GM12878 (cell line): ENCODE results near the gene DISC1. TPM values are rescaled to one million over a fixed set of nuclear protein-coding genes. Genes with fewer than 3 reads are reported as not detected.

ENCODE experiments used
- ATAC-seq: fragments of 200-7000 bp; cut with Tn5 transposase; 3 replicates; pipeline ENCODE4 v1.9.1; 2020; ENCODE audit warnings: mild to moderate bottlenecking, moderate library complexity
- BruUV-seq: library from RNA; stranded (reverse); fragments of 400-500 nt; replicated peaks from 2 replicates; lab custom pipeline; 2021; lab: Mats Ljungman, UMichigan
- CTCF ChIA-PET: fragments of 300-600 bp; sonication (Branson Sonifier 250); formaldehyde crosslinking; extraction: SDS; loops from one replicate; lab custom pipeline; 2021; ENCODE audit warnings: inconsistent platforms; lab: Yijun Ruan, JAX
- POLR2A ChIA-PET: fragments of 350-600 bp; formaldehyde crosslinking; extraction: SDS; loops from one replicate; lab custom pipeline; 2021; ENCODE audit warnings: inconsistent platforms; lab: Charles Lee
- RAD21 ChIA-PET: fragments of 300-600 bp; sonication (Branson Sonifier 250); formaldehyde crosslinking; loops from one replicate; lab custom pipeline; 2023; ENCODE audit warnings: antibody characterized with exemption; ENCODE audit not compliant: unreplicated experiment; lab: Charles Lee
- SMC1A ChIA-PET: fragments of 300-600 bp; sonication (Branson Sonifier 250); formaldehyde crosslinking; loops from one replicate; lab custom pipeline; 2023; ENCODE audit not compliant: unreplicated experiment, uncharacterized antibody; lab: Charles Lee
- DNase-seq: peaks from one replicate; pipeline ENCODE4 v3.0.0-alpha.2; 2011; ENCODE audit warnings: low read depth, low spot score
- FAIRE-seq: peaks from 3 replicates; lab custom pipeline; 2011; peaks lifted over from hg19 to GRCh38; lab: Jason Lieb, UNC
- H2AFZ ChIP-seq: 2 replicates; pipeline ENCODE4 v1.6.0; 2011; ENCODE audit warnings: low read depth, low read length, control low read depth; ENCODE audit not compliant: control insufficient read depth
- H3K27ac ChIP-seq: 2 replicates; pipeline ENCODE4 v1.5.1; 2011; ENCODE audit warnings: control low read depth; ENCODE audit not compliant: control insufficient read depth, insufficient read depth
- H3K27me3 ChIP-seq, 2 experiments: replicated peaks in 1 of 2; 2 replicates each; pipeline versions ENCODE4 v1.6.0 to v1.6.1; 2011; ENCODE audit warnings: low read length in 1 of 2; ENCODE audit not compliant: control insufficient read depth in 2 of 2, insufficient read depth in 2 of 2
- H3K36me3 ChIP-seq, 2 experiments: 2 replicates each; pipeline ENCODE4 v1.5.1; 2011; ENCODE audit warnings: low read length in 1 of 2; ENCODE audit not compliant: control insufficient read depth in 2 of 2, insufficient read depth in 2 of 2
- H3K4me1 ChIP-seq: 2 replicates; pipeline ENCODE4 v1.6.1; 2011; ENCODE audit warnings: mild to moderate bottlenecking, low read length, moderate library complexity, mixed read lengths; ENCODE audit not compliant: control insufficient read depth, insufficient read depth
- H3K4me2 ChIP-seq: 2 replicates; pipeline ENCODE4 v1.6.0; 2011; ENCODE audit warnings: control low read depth; ENCODE audit not compliant: control insufficient read depth, insufficient read depth
- H3K4me3 ChIP-seq: fragments of 200-600 bp; sonication (generic); 2 replicates; pipeline ENCODE4 v1.5.1; 2016
- H3K79me2 ChIP-seq: 2 replicates; pipeline ENCODE4 v1.6.0; 2011; ENCODE audit warnings: low read length; ENCODE audit not compliant: control insufficient read depth, insufficient read depth
- H3K9ac ChIP-seq: 2 replicates; pipeline ENCODE4 v1.8.0; 2011; ENCODE audit warnings: low read length, control low read depth, mixed read lengths; ENCODE audit not compliant: control insufficient read depth, insufficient read depth
- H3K9me3 ChIP-seq: replicated peaks from 3 replicates; pipeline ENCODE4 v1.5.1; 2011; ENCODE audit warnings: mild to moderate bottlenecking, low read length; ENCODE audit not compliant: control insufficient read depth, insufficient read depth
- H4K20me1 ChIP-seq: 2 replicates; pipeline ENCODE4 v1.6.0; 2011; ENCODE audit not compliant: control insufficient read depth, insufficient read depth
- E2F8 ChIP-seq: fragments of 450-650 bp; IDR thresholded peaks from 2 replicates; pipeline ENCODE4 v1.6.1; 2018; ENCODE audit warnings: mild to moderate bottlenecking, low read depth, moderate library complexity; ENCODE audit not compliant: partially characterized antibody
- IKZF1 ChIP-seq: fragments of 450-650 bp; conservative IDR thresholded peaks from 2 replicates; pipeline ENCODE4 v1.6.1; 2017; ENCODE audit warnings: antibody characterized with exemption, mild to moderate bottlenecking
- SMAD1 ChIP-seq: fragments of 450-650 bp; IDR thresholded peaks from 2 replicates; pipeline ENCODE4 v1.6.1; 2018; ENCODE audit warnings: mild to moderate bottlenecking, low read depth; ENCODE audit not compliant: partially characterized antibody
- SPI1 ChIP-seq: IDR thresholded peaks from 2 replicates; pipeline ENCODE4 v1.6.1; 2011; ENCODE audit warnings: low read depth, mild to moderate bottlenecking, low read length, moderate library complexity, borderline replicate concordance; ENCODE audit not compliant: insufficient read depth
- USF1 ChIP-seq: IDR thresholded peaks from 2 replicates; pipeline ENCODE4 v1.6.1; 2011; ENCODE audit warnings: borderline replicate concordance, low read depth, mild to moderate bottlenecking, moderate library complexity, mixed read lengths, low read length; ENCODE audit not compliant: insufficient read depth; ENCODE audit errors: extremely low read length
- WRNIP1 ChIP-seq: IDR thresholded peaks from 2 replicates; pipeline ENCODE4 v1.6.1; 2011; ENCODE audit warnings: low read depth, low read length, improper control_type of control experiment, borderline replicate concordance
- ZSCAN29 ChIP-seq: fragments of 450-650 bp; IDR thresholded peaks from 2 replicates; pipeline ENCODE4 v1.6.1; 2017; ENCODE audit warnings: mild to moderate bottlenecking, moderate library complexity
- WGBS: methylation state at CpG from one replicate; pipeline ENCODE4 v1.1.6; 2016; ENCODE audit warnings: low lambda C conversion rate; ENCODE audit not compliant: insufficient replicate concordance, insufficient coverage; ENCODE audit errors: missing lambda C conversion rate; 5-methylcytosine and 5-hydroxymethylcytosine counted together
- in situ Hi-C: fragments of 300-500 bp; cut with MboI; formaldehyde crosslinking; loops from 9 replicates; pipeline ENCODE4 v1.14.3; 2018; ENCODE audit warnings: mixed read lengths
- intact Hi-C: fragments of 100-400 bp; cut with micrococcal nuclease; formaldehyde crosslinking; loops from one replicate; pipeline ENCODE4 v1.14.2; 2022; ENCODE audit not compliant: unreplicated experiment
- polyA plus RNA-seq, 11 experiments: library from polyadenylated mRNA; depleted of rRNA in 4 of 11; unstranded in 6 of 11; stranded (reverse) in 5 of 11; fragments of >200 nt; fragmentation: Nextera tagmentation in 4 of 11; fragmentation: Illumina TruSeq in 1 of 11; extraction: Ambion mirVana in 4 of 11; extraction: Trizol in 1 of 11; gene quantifications; 1 replicate in 1 of 11; 2 replicates in 10 of 11; pipeline versions ENCODE4 v1.2.1 to v1.2.3, GENCODE V29; 2011 to 2016; ENCODE audit warnings: inconsistent platforms in 2 of 11, missing spikeins in 2 of 11, low read depth in 1 of 11
- total RNA-seq, 4 experiments: library from RNA; depleted of rRNA in 3 of 4; stranded (reverse); fragments of >200 nt in 3 of 4; fragmentation: Illumina TruSeq in 1 of 4; extraction: Trizol in 1 of 4; gene quantifications; 2 replicates each; pipeline versions ENCODE4 v1.2.1 to v1.2.3, GENCODE V29; 2013 to 2021
- TF ChIP-seq, protein P1 (sequence below): IDR thresholded peaks from 2 replicates; pipeline ENCODE4 v1.6.1; 2012; ENCODE audit warnings: low read length, inconsistent platforms

Gene DISC1
- total and polyA plus RNA-seq, 10 of the 15 experiments (the other 5 are each of a cell fraction or from before 2014, with no cell fraction given): 0.05 to 0.72 (median 0.19) TPM; not detected in 1

DNA sequence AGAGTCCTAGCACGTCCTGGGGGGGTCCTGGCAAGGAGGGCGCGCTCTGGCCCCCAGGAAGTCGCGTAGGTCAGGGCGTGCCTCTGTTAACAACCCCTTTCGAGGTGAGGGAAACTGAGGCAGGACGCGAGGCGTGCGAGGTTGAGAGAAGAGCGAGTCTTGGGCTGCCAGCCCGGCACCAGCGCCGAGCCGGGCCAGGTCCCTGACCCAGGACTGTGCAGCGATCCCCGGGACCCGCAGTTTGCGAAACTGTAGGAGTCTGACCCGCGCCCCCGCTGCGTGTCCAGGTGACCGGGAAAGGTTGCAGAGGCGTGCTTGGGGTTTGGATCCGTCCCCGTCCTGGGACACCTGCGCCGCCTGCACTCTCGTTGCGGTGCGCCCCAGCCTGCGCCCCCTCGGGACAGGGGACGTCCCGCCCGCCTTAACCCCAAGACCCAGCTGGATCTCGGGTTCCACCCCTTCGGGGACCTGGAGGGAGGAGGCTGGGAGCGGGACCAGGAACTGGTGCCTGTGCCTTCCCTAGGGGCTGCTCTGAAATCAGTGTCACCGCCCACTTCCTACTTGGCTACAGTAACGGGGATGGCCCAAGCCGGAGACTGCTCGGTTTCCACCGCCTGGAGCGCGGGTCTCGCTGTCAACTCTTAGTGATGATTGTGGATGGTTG lies 493 bp downstream of the DISC1 start:
- H3K4me1 ChIP-seq: peaks cover 6% of the 10 kb centered on the region; the same call in 1 of the 2 replicates
- H3K9ac ChIP-seq: peak overlapping the region; percentile 18; the same call in 1 of the 2 replicates
- DNase-seq (no peak), ATAC-seq (peak; percentile 57), FAIRE-seq (peak; percentile 77)
- TF ChIP-seq SPI1: peak; percentile 6; the same call in 1 of the 2 replicates
- TF ChIP-seq IKZF1: no peak
- 1% methylated on average over 48 of the region's 49 CpGs for WGBS
- H3K4me3 ChIP-seq: peak overlapping the region; percentile 77
- ChIA-PET RAD21 (no interaction called here), POLR2A (no interaction called here), CTCF (no interaction called here), SMC1A (no interaction called here)
- H3K4me2 ChIP-seq: peak overlapping the region; percentile 100
- no peaks in the 10 kb centered on the region for H3K79me2 ChIP-seq
- no peaks in the 10 kb centered on the region for H3K36me3 ChIP-seq
- no peaks in the 10 kb centered on the region for H4K20me1 ChIP-seq
- no peak overlapping the region for H3K27ac ChIP-seq
- no TSS peak for BruUV-seq
- H3K27me3 ChIP-seq: peaks cover 0 to 5% of the 10 kb centered on the region in 2 experiments; a peak in 3 of 4 replicates
- H2AFZ ChIP-seq: peak overlapping the region; percentile 68
- intact Hi-C loops (no loop called here), in situ Hi-C loops (no loop called here)
- H3K9me3 ChIP-seq: no peaks in the 10 kb centered on the region

- no peak overlapping the region for H3K27ac ChIP-seq
- no TSS peak for BruUV-seq
- H3K4me2 ChIP-seq: no peak overlapping the region
Observed at GRCh38 chr1:231628207-231628876, 1.8 kb downstream of the DISC1 start.

More at GRCh38 chr1:231628207-231628876, 1.8 kb downstream of the DISC1 start:
- no peak overlapping the region for H3K9ac ChIP-seq
- peaks cover 0 to 6% of the 10 kb centered on the region in 2 experiments; a peak in 3 of 4 replicates for H3K27me3 ChIP-seq
- ChIA-PET SMC1A (no interaction called here), CTCF (no interaction called here), POLR2A (no interaction called here), RAD21 (no interaction called here)
- TF ChIP-seq E2F8: no peak
- TF ChIP-seq SMAD1: no peak
- TF ChIP-seq, protein P1, sequence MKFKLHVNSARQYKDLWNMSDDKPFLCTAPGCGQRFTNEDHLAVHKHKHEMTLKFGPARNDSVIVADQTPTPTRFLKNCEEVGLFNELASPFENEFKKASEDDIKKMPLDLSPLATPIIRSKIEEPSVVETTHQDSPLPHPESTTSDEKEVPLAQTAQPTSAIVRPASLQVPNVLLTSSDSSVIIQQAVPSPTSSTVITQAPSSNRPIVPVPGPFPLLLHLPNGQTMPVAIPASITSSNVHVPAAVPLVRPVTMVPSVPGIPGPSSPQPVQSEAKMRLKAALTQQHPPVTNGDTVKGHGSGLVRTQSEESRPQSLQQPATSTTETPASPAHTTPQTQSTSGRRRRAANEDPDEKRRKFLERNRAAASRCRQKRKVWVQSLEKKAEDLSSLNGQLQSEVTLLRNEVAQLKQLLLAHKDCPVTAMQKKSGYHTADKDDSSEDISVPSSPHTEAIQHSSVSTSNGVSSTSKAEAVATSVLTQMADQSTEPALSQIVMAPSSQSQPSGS: no peak
- TF ChIP-seq WRNIP1: no peak
- no peak for TF ChIP-seq ZSCAN29
- TF ChIP-seq USF1: no peak
- no peak overlapping the region for H3K4me3 ChIP-seq
- no peaks in the 10 kb centered on the region for H3K36me3 ChIP-seq
- ATAC-seq (no peak), FAIRE-seq (no peak), DNase-seq (no peak)
- H3K4me1 ChIP-seq: peaks cover 6% of the 10 kb centered on the region; the same call in 1 of the 2 replicates
- H4K20me1 ChIP-seq: no peaks in the 10 kb centered on the region
- 63% methylated on average over 5 of the region's 5 CpGs for WGBS
- H2AFZ ChIP-seq: no peak overlapping the region
- intact Hi-C loops (no loop called here), in situ Hi-C loops (no loop called here)
- no peaks in the 10 kb centered on the region for H3K9me3 ChIP-seq
- no peaks in the 10 kb centered on the region for H3K79me2 ChIP-seq
